Measurements from ENCODE around the gene ME2. TPM values are rescaled to one million over a fixed set of nuclear protein-coding genes. Genes with fewer than 3 reads are reported as not detected.

Gene ME2
- total RNA-seq, 1 experiment from 2014 or later: 49.4 TPM

DNA sequence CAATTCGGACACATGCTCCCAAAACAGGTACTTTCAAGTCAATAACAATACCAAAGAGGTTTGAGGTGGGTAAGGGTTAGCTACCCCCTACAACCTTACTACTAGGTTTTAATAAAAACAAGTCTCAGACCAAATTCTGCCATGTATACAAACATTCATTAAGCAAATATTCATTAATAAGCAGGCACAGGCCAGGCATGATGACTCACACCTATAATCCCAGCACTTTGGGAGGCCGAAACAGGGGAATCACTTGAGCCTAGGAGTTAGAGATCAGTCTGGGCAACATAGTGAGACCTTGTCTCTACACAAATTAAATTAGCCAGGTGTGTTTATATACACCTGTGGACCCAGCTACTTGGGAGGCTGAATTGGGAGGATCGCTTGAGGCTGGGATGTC is 77.2 kb downstream of the ME2 start:
- H3K18ac ChIP-seq (ENCODE audit: insufficient read length, low read depth, low read length): no peak overlapping the region
- H3K79me2 ChIP-seq (ENCODE audit: insufficient read depth, low read length): no peaks in the 10 kb centered on the region
- no peak overlapping the region for H2BK120ac ChIP-seq (ENCODE audit: low read depth, low read length, poor library complexity, severe bottlenecking)
- H4K20me1 ChIP-seq (ENCODE audit: control insufficient read depth, insufficient read depth, insufficient read length): no peaks in the 10 kb centered on the region
- no peak overlapping the region for H3K56ac ChIP-seq (ENCODE audit: insufficient read length, low read depth, low read length)
- H2AFZ ChIP-seq (ENCODE audit: low read length): no peak overlapping the region
- H3K27ac ChIP-seq (ENCODE audit: insufficient read length, low read depth, low read length): no peak overlapping the region
- no peaks in the 10 kb centered on the region; the same call in 1 of the 2 replicates for H3K4me1 ChIP-seq (ENCODE audit: insufficient read depth, low read length)
- H3K14ac ChIP-seq (ENCODE audit: insufficient read depth, low read length): no peak overlapping the region
- peaks cover 8 to 10% of the 10 kb centered on the region in 2 experiments for H3K4me1 Mint-ChIP-seq
- no peaks in the 10 kb centered on the region for H3K79me1 ChIP-seq (ENCODE audit: insufficient read depth, low read depth, low read length, poor library complexity, severe bottlenecking)
- no peak overlapping the region for H2AK5ac ChIP-seq (ENCODE audit: insufficient read length, low read length)
- no peak overlapping the region for H2BK12ac ChIP-seq (ENCODE audit: insufficient read length, low read depth, low read length)
- H3K27me3 Mint-ChIP-seq (ENCODE audit: low read depth): no peaks in the 10 kb centered on the region; the same call in 1 of the 2 replicates
- peaks cover 2 to 5% (median 5%) of the 10 kb centered on the region in 3 experiments; a peak in 5 of 7 replicates for H3K36me3 Mint-ChIP-seq (ENCODE audit: insufficient read depth in 1 of 3, low read depth in 3 of 3)
- H3K27me3 ChIP-seq (ENCODE audit: insufficient read depth, low read length): no peaks in the 10 kb centered on the region
- H3K9me3 Mint-ChIP-seq: peaks cover 5 to 9% of the 10 kb centered on the region in 2 experiments
- no peaks in the 10 kb centered on the region for H3K23me2 ChIP-seq (ENCODE audit: insufficient read length, low read depth, low read length, poor library complexity, severe bottlenecking)
- no peaks in the 10 kb centered on the region for H3K9me3 ChIP-seq (ENCODE audit: control insufficient read depth, low read depth, low read length)
- no peak overlapping the region for H3K4me3 Mint-ChIP-seq
- H3K27ac Mint-ChIP-seq: no peak overlapping the region
- H4K8ac ChIP-seq (replicated peaks; ENCODE audit: insufficient read length, low read depth, low read length): no peak overlapping the region
- H3K4ac ChIP-seq (ENCODE audit: low read depth, low read length): no peak overlapping the region
- H2BK5ac ChIP-seq (ENCODE audit: insufficient read length, low read length): no peak overlapping the region
- no peak overlapping the region for H4K91ac ChIP-seq (ENCODE audit: insufficient read length, low read depth, low read length)
- no peak overlapping the region for H3K9ac ChIP-seq (ENCODE audit: extremely low read depth, insufficient read length, low read length)
- no peak for TF ChIP-seq CTCF (conservative IDR thresholded peaks at IDR 0.05)
- WGBS (ENCODE audit: extremely low coverage, insufficient read length, low lambda C conversion rate): no CpG with 5 or more reads among the region's 3 CpGs
- H2BK15ac ChIP-seq (ENCODE audit: low read depth, low read length): no peak overlapping the region
- no peak overlapping the region for H3K4me2 ChIP-seq (ENCODE audit: insufficient read depth, insufficient read length, low read length)
- H3K23ac ChIP-seq (ENCODE audit: insufficient read length, low read depth, low read length): no peak overlapping the region
- no peak overlapping the region for H2BK20ac ChIP-seq (ENCODE audit: low read depth, low read length, poor library complexity, severe bottlenecking)
- no peak overlapping the region for H3T11ph ChIP-seq (ENCODE audit: low read length)
- H4K5ac ChIP-seq (ENCODE audit: insufficient read length, low read depth, low read length): no peak overlapping the region
- no peak for DNase-seq

All from H9 (cell line).